ENCODE measurements around the gene FBXO42. TPM values are rescaled to one million over a fixed set of nuclear protein-coding genes. Genes with fewer than 3 reads are reported as not detected.
A peak's percentile ranks its signal among the peaks of the same experiment; 100 is the strongest.

The FBXO42 gene
- total RNA-seq: 27.3 TPM

DNA sequence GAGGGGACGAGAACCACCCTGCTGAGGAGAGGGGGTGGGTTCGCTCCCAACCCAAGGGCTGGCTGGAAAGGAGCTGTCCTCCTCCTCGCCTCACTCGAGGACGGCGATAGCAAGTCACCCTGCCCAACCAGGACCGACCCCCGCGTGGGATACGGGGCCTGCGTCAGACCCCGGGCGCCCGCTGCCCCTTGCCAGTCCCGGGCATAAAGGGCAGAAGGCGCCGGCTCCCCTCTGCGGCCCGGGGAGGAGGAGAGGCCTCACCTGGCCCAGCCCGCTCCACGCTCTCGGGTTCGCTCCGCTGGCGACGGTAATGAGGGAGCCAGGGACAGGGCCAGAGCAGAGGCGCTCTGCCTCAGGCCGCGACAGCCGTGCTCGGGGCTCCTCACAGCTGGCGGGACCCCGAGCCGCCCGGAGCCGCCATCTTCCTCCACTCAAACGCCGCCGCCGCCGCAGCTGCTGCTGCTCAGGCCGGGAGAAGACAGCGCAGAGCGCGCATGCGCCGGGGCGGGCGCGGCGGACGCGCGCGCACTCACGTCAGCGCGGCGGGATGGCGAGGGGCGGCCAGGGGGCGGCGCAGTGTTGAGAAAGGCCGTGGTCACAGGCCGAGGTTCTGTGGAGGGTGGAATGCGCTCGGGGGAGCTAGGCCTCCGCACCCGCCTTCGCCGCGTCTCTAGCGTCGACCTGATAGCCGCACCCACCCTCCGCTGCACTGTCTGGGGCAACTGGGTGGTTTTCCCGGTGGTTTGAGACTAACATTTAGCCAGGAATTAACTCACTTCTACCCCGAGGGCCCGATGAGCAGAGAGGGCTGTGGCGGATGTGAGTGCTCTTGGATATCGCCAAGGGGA lies at the start of gene FBXO42:
FBXO42 (minus strand) TSS at position 487 of the 848 bp plus-strand sequence. CDS start 37,062 bp downstream, outside the sequence.
- ATAC-seq: peak; percentile 95
- intact Hi-C loops (cut with DNase I): no loop called here
- peak; percentile 92 for DNase-seq (ENCODE audit: low spot score)

DNA sequence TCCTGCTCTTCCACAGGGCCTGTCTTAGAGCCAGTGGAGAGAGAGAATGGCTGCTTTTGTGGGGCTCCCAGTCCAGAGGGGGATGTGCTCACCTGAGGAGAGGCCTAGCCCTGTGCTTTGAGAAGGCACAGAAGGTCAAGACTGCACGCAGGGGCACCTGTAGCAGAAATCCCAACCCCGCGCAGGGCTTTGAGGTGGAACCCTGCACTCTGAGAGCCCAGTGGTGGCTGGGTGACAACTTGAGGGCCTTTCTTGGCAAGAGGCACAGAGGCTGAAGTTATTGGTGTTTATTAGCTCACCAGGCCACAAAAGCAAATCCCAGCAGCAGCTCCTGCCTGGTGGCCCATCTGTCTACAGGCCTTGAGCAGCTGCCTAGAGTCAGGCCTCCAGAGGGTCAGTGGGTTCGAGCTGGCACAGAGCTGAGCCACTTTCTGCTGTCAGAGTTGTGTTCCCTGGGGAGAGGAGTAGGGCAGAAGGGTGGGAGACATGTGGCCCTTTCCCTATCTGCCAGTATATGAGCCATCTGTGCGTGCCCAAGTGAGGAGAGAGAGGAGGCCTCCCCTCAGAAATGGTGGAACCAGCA lies 46.2 kb upstream of the FBXO42 start:
- ATAC-seq (peak; percentile 7), DNase-seq (ENCODE audit: low spot score) (no peak)
- intact Hi-C loops (cut with DNase I): no loop called here

DNA sequence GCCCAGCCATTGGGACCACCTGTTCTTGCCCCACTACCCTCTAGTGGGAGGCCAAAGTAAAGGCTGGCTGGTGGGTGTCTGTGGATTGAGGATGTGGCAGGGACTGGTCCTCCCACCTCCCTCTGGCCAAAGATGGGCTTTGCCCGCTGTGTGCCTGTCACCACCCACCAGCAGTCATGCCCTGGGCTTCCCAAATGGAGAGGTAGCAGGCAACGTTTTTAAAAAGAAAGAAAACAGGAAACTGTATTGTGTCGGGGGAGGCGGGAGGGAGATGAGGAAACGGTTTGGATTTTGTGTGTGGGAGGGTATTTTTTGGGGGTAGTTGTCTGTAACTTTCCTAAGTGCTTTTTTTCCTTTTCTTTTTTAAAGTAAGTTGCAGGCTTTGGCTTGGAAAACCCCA lies 44.8 kb upstream of the FBXO42 start:
- intact Hi-C loops (cut with DNase I): no loop called here

DNA sequence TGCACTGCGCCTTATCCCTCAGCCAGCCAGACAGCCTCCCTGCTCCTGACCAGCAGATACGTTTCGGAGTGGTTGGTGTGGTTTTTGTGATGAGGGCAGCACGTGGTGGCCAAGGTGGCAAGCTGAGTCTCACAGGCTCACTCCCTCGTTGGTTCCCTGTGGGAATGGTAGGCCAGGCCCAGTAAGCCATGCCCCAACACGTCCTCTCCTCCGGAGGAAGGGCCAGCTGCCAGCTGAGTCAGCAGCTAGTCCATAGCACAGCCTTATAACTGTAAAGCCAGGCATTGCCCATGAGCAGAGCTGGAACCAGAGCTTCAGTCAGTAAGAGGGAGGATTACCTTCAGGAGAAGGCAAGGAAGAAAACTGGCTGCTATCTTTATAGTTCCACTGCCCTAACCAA lies 44.3 kb upstream of the FBXO42 start:
- peak; percentile 64 for DNase-seq (ENCODE audit: low spot score)
- peak; percentile 27 for ATAC-seq

More for the DNA sequence above, 44.8 kb upstream of the FBXO42 start:
- DNase-seq (ENCODE audit: low spot score) (no peak), ATAC-seq (no peak)

DNA sequence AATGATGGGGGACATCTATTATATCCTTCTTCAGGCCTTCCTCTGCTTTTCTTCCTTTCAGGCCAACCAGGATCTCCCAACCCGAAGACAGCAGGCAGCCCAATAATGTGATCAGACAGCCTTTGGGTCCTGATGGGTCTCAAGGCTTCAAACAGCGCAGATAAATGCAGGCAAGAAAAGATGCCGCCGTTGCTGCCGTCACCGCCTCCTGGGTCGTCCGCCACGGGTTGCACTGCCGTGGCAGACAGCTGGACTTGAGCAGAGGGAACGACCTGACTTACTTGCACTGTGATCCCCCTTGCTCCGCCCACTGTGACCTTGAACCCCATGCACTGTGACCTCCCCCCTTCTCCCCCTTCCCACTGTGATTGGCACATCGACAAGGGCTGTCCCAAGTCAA lies 42.7 kb upstream of the FBXO42 start:
- no peak for DNase-seq (ENCODE audit: low spot score)
- no peak for ATAC-seq
- intact Hi-C loops (cut with DNase I): no loop called here

More for the DNA sequence above, 44.3 kb upstream of the FBXO42 start:
- intact Hi-C loops (cut with DNase I): no loop called here

DNA sequence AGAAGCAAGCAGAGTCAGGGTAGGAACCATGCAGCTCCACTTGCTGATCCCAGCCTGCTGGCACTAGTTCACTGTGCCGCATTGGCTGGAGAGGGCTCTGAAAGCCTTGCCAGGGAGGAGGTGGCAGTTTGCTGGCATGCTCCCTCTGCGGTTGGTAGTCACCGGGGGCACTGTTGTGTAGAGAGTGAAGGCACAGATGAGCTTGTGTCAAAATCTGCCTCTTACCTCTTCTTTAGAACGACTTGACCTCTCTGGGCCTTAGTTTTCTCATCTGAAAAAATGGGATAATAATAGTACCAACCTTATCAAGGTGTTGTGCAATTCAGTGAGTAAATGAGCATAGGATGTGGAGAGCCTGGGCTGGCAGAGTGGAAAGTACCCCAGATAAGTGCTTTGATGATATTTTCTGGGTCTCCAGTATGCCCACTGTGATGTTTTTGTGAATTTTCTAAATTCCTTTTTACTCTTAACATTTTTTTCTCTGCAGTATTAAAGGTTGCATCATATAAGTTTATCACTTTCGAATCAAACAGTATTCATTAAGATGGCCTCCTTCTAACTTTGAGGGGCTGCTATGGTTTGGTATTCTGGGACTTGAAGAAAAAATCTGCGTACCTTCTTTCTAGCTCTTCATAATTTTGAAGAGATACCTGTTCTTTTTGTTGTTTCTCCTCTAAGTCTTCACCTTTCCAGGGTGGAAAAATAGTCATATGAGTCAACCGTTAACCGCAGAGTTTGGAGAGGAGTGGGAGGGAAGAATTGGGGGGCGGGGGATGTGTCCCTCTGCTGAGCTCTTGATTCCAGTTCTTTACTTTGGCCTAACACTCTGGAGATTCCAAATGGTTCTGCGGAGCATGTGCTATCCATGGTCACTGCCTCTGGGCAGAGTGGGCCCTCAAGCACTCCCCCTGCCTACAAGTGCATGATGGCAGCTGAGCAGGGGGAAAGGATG lies 41.6 kb upstream of the FBXO42 start:
- DNase-seq (ENCODE audit: low spot score) (no peak), ATAC-seq (no peak)
- intact Hi-C loops (cut with DNase I): no loop called here

DNA sequence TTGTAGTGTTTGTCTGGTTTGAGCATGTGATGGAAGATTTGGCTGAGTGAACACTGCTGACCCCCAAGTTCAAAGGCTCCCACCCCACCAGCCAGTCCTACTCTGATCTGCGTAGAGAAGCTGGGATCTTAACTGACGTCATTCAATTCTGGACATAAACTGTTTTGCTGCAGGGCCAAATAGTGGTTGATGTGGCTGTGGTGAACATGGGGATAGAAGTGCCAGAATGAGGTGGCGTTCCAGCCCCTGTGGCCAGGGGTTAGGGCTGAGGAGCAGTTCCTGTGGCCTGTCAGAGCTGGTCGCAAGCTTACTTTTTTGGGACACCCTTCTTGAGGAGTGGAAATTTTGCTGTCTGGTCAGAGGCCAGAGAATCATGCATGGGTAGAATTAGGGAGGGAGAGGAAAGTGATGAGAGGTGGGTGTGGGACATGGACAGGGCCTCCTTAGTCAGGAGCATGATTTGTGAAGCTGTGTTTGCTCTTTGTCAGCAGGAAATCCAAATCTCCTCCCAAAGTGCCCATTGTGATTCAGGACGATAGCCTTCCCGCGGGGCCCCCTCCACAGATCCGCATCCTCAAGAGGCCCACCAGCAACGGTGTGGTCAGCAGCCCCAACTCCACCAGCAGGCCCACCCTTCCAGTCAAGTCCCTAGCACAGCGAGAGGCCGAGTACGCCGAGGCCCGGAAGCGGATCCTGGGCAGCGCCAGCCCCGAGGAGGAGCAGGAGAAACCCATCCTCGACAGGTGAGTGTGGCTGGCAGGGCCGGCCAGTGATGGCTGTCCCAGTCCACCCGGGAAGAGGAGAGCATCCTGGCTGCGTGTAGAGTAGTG lies 40.7 kb upstream of the FBXO42 start:
- intact Hi-C loops (cut with DNase I): no loop called here
- DNase-seq (ENCODE audit: low spot score): no peak
- peak; percentile 23 for ATAC-seq

DNA sequence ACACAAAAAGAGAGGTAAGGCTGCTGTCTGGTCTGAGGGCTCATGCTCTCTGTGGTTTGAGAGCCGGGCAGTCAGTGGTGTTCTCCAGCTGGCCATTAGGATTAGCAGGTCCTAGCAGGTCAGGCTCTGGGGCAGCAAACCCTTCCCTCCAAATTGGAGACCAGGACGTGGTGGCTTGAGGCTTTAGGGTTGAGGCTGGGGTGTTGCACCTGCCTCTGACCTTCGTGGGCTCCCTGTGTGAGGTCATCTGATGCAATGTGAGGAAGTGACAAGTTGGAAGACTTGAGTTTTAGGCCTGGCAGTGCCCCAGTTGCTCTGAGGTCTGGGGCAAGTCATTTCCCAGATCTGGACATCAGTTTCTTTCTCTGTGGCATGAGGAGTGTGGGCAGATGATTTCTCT lies 39.1 kb upstream of the FBXO42 start:
- DNase-seq (ENCODE audit: low spot score): no peak
- intact Hi-C loops (cut with DNase I): no loop called here
- no peak for ATAC-seq

DNA sequence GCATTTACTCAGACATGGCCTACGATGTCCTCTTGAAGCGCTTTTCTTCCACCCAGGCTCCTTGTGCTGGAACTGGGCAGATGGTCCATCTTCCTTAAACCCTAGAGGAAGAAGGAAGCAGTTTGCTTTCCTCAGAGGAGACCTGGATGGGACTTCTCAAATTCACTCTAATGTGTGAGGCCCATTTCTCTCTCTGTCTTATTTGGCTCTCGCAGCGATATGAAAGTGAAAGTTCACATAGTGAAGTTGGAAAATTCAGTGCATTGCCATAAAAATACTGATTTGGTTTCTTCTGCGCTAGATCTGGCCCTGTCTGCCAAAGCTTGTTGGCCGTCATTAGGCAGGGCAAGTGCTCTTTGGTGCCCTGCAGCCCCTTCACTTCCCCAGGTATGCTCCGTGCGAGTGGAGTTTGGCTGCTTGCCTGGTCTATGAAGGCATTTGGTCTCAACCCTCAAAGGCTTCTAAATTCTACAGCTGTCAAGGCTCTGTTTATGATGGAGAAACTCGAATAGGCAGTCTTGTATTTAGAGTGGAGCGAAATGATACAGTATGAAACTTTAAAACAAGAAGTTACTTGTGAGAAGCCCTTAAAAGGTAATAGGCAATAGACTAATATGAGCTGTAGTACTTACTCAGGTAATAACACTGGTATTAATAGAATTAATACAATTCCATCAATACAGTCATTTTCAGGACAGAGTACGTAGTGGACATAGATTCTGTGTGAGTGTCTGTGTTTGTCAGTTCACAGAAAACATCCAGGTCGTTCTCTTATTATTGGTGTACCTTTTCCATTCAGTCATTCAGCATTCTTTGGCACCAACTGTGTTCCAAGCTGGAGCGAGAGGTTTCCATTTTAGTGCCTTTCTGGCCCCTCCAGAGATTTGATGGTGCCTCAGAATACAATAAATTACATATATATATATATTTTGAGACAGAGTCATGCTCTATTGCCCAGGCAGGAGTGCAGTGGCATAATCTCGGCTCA lies 35.2 kb upstream of the FBXO42 start:
- ATAC-seq (peak; percentile 73), DNase-seq (ENCODE audit: low spot score) (no peak)
- intact Hi-C loops (cut with DNase I): no loop called here

DNA sequence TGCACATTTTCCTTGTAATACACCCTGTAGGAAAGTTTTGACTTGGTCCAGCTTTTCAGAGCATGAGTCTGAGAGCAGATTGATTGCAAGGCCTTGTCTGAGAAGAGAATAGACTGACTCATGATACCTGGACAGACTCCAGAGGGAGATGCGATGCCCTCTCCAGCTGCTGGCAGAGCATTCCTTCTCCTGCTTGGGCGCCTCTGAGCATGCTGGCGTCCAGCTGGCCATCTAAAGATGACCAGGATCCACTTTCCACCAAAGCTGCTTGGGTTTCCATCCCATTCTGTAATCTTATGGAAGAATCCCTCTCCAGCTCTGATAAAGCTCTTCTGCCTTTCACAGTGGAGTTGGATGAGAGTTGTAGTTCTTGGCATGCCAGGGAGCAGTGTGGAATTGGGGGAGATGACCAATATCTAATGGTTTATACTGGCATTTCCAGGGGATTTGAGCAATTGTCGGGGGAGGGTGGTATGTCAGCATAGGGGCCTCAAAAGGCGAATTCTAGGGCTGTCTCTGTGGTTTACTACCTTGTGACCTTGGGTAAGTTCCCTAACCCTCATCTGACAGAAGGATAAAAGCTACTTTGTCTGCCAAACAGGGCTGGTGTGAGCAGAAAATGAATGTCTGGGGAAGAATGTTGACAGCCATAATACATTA lies 34.3 kb upstream of the FBXO42 start:
- ATAC-seq (peak; percentile 65), DNase-seq (ENCODE audit: low spot score) (no peak)
- intact Hi-C loops (cut with DNase I): no loop called here

DNA sequence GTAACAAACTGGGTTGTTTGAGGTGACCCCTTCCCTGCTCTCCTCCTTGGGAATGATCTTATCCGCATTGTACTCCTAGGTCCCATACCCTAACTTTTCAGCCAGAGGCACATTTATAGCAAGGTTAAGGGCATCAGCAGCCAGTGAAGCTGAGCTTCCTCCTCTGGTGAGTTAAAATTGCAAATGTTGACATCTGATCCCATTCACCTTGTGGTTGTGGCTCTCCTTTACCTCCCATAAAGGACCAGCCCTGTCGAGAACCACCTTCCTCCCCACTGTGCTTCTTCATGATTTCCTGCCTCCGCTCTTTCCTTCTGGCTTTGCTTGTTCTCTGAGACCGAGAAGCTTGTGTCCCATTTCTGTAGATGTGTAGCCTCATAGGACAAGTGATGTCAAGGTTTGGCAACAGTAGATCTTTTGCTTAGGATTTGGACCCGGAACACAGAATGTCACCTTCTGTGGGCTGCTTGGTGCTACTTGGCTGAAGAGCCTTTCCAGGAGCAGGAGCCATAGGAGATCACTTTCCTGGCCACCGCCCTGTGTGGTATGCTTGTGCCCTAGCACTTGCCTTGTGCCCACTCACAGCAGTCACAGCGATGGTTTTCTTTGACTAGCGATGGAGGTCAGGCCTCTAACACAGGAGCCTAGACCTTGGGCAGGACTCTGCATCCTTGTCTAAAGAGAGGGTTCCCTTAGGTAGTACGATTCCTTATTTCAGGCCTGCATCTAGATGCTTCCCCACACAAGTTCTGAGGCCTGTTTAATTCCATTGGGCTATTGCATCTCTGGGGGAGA lies 33.6 kb upstream of the FBXO42 start:
- intact Hi-C loops (cut with DNase I): no loop called here
- ATAC-seq: no peak
- no peak for DNase-seq (ENCODE audit: low spot score)

DNA sequence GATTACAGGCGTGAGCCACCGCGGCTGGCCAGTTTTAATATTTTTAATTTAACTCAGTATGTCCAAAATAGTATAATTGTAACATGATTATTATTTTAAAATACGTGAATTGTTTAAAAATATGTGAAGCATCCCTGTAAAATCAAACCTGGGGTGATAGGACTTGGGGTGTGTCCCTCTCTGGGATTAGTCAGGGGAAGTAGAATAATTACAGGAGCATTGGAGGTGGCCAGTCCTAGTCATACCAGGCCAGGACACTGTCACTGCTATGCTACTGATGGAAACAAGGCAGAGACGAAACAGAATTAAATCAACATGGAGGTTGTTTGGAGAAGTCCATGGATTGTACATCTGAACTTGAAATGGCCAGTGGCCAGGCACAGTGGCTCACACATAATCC lies 31.6 kb upstream of the FBXO42 start:
- no peak for ATAC-seq
- DNase-seq (ENCODE audit: low spot score): no peak
- intact Hi-C loops (cut with DNase I): no loop called here

DNA sequence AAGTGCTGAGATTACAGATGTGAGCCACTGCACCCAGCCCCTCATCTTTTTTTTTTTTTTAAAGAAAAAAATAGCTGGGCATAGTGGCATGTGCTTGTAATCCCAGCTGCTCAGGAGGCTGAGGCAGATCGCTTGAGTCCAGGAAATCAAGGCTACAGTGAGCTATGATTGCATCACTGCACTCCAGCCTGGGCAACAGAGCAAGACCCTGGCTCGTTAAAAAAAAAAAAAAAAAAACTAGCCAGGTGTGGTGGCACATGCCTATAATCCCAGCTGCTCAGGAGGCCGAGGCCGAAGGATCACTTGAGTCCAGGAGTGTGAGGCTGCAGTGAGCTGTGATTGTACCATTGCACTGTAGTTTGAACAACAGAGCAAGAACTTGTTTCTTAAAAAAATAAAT lies 28.6 kb upstream of the FBXO42 start:
- DNase-seq (ENCODE audit: low spot score) (no peak), ATAC-seq (no peak)
- intact Hi-C loops (cut with DNase I): no loop called here

DNA sequence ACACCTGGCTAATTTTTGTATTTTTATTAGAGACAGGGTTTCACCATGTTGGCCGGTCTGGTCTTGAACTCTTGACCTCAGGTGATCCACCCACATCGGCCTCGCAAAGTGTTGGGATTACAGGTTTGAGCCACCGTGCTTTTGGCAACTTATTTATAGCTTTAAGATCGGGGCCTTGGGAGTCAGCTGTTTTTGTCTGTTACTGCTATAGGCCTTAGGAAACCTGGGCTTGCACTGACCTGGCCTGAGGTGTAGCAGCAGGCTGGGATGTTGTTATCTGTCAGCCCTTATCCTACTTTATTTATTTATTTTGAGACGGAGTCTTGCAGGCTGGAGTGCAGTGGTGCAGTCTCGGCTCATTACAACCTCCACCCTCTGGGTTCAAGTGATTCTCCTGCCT lies 26.2 kb upstream of the FBXO42 start:
- no peak for DNase-seq (ENCODE audit: low spot score)
- intact Hi-C loops (cut with DNase I): no loop called here
- no peak for ATAC-seq

DNA sequence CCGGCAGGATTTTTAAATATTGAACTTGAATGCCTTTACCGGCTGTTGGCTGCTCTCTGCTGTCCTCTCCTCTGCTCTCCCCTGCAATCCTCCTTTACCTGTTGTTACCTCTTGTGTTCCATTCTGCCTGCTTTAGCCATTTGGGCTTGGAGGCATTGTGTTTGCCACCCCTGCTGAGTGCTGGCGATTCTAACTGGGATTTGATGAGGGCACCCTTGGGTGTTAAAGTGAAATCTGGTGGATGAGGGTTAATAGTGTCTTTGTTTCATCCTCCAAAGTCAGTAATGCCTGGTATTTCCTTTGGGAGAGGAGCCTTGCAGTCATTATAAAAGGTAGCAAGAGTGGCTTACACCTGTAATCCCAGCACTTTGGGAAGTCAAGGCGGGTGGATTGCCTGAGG lies 24.7 kb upstream of the FBXO42 start:
- intact Hi-C loops (cut with DNase I): no loop called here
- DNase-seq (ENCODE audit: low spot score) (no peak), ATAC-seq (no peak)

Data from sciatic nerve (tissue), 2 donors.